NCI-H1092 treated with DMSO at 0.1 percent for 48 hours (cell line): Measurements from ENCODE around the gene CHN2.

Experiments used
- DNase-seq: peaks from one replicate; lab custom pipeline; 2025; lab: John Stamatoyannopoulos, UW

Gene CHN2

GRCh38 chr7:29434380-29434768 is 239.8 kb downstream of the CHN2 start:
- DNase-seq, result no peak

- no peak for DNase-seq
These were observed 240.6 kb downstream of the CHN2 start for GRCh38 chr7:29435167-29435566.

GRCh38 chr7:29435902-29436301 is 241.3 kb downstream of the CHN2 start:
- no peak for DNase-seq

GRCh38 chr7:29442146-29442545 is 247.6 kb downstream of the CHN2 start:
- DNase-seq, result peak; percentile 63

- no peak for DNase-seq
These were observed 249.0 kb downstream of the CHN2 start for GRCh38 chr7:29443552-29443951.

- no peak for DNase-seq
These were observed 249.7 kb downstream of the CHN2 start for GRCh38 chr7:29444267-29444666.

- no peak for DNase-seq
These were observed 251.2 kb downstream of the CHN2 start for GRCh38 chr7:29445736-29446135.

GRCh38 chr7:29447828-29448227 is 253.3 kb downstream of the CHN2 start:
- no peak for DNase-seq

GRCh38 chr7:29449569-29450260 is 255.1 kb downstream of the CHN2 start:
- DNase-seq, result no peak

- DNase-seq, result no peak
These were observed 258.4 kb downstream of the CHN2 start for GRCh38 chr7:29453021-29453420.

GRCh38 chr7:29454464-29454863 is 259.9 kb downstream of the CHN2 start:
- no peak for DNase-seq

- DNase-seq, result no peak
These were observed 260.4 kb downstream of the CHN2 start for GRCh38 chr7:29454899-29455451.

GRCh38 chr7:29457141-29457561 is 262.6 kb downstream of the CHN2 start:
- no peak for DNase-seq

- no peak for DNase-seq
These were observed 263.0 kb downstream of the CHN2 start for GRCh38 chr7:29457565-29458011.

GRCh38 chr7:29458933-29459332 is 264.4 kb downstream of the CHN2 start:
- DNase-seq, result no peak

- DNase-seq, result no peak
These were observed 265.0 kb downstream of the CHN2 start for GRCh38 chr7:29459589-29459988.

- no peak for DNase-seq
These were observed 267.4 kb downstream of the CHN2 start for GRCh38 chr7:29461996-29462395.

GRCh38 chr7:29463504-29464158 is 269.1 kb downstream of the CHN2 start:
- no peak for DNase-seq

GRCh38 chr7:29464753-29465152 is 270.2 kb downstream of the CHN2 start:
- no peak for DNase-seq

- no peak for DNase-seq
These were observed 272.8 kb downstream of the CHN2 start for GRCh38 chr7:29467193-29467926.

- DNase-seq, result no peak
These were observed 273.6 kb downstream of the CHN2 start for GRCh38 chr7:29468196-29468595.

GRCh38 chr7:29469281-29469680 is 274.7 kb downstream of the CHN2 start:
- DNase-seq, result no peak
